Measurements from ENCODE around the gene NT5DC4.

The NT5DC4 gene

GRCh38 chr2:112754564-112754963 lies 33.7 kb downstream of the NT5DC4 start:
- no peak for DNase-seq (ENCODE audit: low read depth)

- DNase-seq (ENCODE audit: low read depth): no peak
Observed at GRCh38 chr2:112755444-112755843, 34.6 kb downstream of the NT5DC4 start.

- DNase-seq (ENCODE audit: low read depth): no peak
Observed at GRCh38 chr2:112756207-112756606, 35.4 kb downstream of the NT5DC4 start.

- no peak for DNase-seq (ENCODE audit: low read depth)
Observed at GRCh38 chr2:112757265-112757664, 36.4 kb downstream of the NT5DC4 start.

- DNase-seq (ENCODE audit: low read depth): no peak
Observed at GRCh38 chr2:112758711-112759110, 37.9 kb downstream of the NT5DC4 start.

GRCh38 chr2:112760149-112760548 lies 39.3 kb downstream of the NT5DC4 start:
- DNase-seq (ENCODE audit: low read depth): no peak

- no peak for DNase-seq (ENCODE audit: low read depth)
Observed at GRCh38 chr2:112762276-112762675, 41.5 kb downstream of the NT5DC4 start.

GRCh38 chr2:112764071-112765044 lies 43.5 kb downstream of the NT5DC4 start, which contains the start of gene CKAP2L:
Gene CKAP2L, minus strand, starts transcription at chr2:112764609. Its CDS starts 11 bp downstream, at chr2:112764598.
- peak; percentile 95 for DNase-seq (ENCODE audit: low read depth)

GRCh38 chr2:112765251-112765650 lies 44.4 kb downstream of the NT5DC4 start:
- DNase-seq (ENCODE audit: low read depth): no peak

- DNase-seq (ENCODE audit: low read depth): no peak
Observed at GRCh38 chr2:112767693-112768330, 47.0 kb downstream of the NT5DC4 start.

GRCh38 chr2:112768432-112768831 lies 47.6 kb downstream of the NT5DC4 start:
- no peak for DNase-seq (ENCODE audit: low read depth)

- no peak for DNase-seq (ENCODE audit: low read depth)
Observed at GRCh38 chr2:112772322-112772721, 51.5 kb downstream of the NT5DC4 start.

GRCh38 chr2:112772911-112773475 lies 52.2 kb downstream of the NT5DC4 start:
- DNase-seq (ENCODE audit: low read depth): no peak

GRCh38 chr2:112773556-112773955 lies 52.7 kb downstream of the NT5DC4 start:
- DNase-seq (ENCODE audit: low read depth): no peak

GRCh38 chr2:112774536-112775285 lies 53.9 kb downstream of the NT5DC4 start:
- no peak for DNase-seq (ENCODE audit: low read depth)

- DNase-seq (ENCODE audit: low read depth): no peak
Observed at GRCh38 chr2:112776113-112776512, 55.3 kb downstream of the NT5DC4 start.

- no peak for DNase-seq (ENCODE audit: low read depth)
Observed at GRCh38 chr2:112777036-112777435, 56.2 kb downstream of the NT5DC4 start.

- no peak for DNase-seq (ENCODE audit: low read depth)
Observed at GRCh38 chr2:112779598-112779997, 58.8 kb downstream of the NT5DC4 start.

- no peak for DNase-seq (ENCODE audit: low read depth)
Observed at GRCh38 chr2:112782234-112782799, 61.5 kb downstream of the NT5DC4 start.

- DNase-seq (ENCODE audit: low read depth): no peak
Observed at GRCh38 chr2:112783187-112783714, 62.4 kb downstream of the NT5DC4 start.

Data from stimulated activated CD8-positive, alpha-beta memory T cell treated with anti-CD3 and anti-CD28 coated beads, Interleukin-12 subunit alpha, Interleukin-12 subunit beta, amount 100 ng/mL, for 1 hour (primary cell).